ENCODE results near the gene TRAM2. TPM values are rescaled to one million over a fixed set of nuclear protein-coding genes. Genes with fewer than 3 reads are reported as not detected.

TRAM2 gene
- total RNA-seq, 1 donor from 2014 or later: 159 TPM

DNA sequence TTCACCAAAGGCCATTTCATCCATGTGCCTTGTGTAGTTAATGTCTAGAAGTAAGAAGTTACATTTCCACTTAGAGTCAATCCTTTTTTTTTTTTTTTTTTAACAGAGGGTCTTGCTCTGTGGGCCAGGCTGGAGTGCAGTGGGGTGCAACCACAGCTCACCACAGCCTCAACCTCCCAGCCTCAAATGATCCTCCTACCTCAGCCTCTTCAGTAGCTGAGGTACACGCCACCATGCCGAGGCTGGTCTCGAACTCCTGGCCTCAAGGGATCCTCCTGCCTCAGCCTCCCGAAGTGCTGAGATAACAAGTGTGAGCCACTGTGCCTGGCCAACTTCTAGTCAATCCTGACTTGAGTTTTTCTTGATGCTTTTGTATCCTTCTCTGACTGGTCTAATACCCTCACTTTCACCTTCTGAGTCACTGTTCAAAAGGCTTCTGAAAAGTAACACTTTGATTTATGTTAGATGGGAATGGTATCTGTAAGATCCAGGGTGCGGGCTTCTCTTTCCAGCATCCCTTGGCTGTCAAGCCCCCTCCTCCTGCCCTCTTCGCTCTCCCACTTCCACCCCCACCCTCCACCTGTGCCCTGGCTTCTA is 22.1 kb downstream of the TRAM2 start:
- no peak for DNase-seq (ENCODE audit: low spot score)
- H3K36me3 Mint-ChIP-seq (ENCODE audit: low read depth): peaks cover 7% of the 10 kb centered on the region
- H3K9me3 Mint-ChIP-seq (ENCODE audit: low read depth): no peaks in the 10 kb centered on the region
- no peak overlapping the region for H3K4me3 Mint-ChIP-seq (ENCODE audit: unreplicated experiment)
- H3K27me3 Mint-ChIP-seq (ENCODE audit: low read depth): no peaks in the 10 kb centered on the region
- H3K4me1 Mint-ChIP-seq (ENCODE audit: low read depth): peaks cover 94% of the 10 kb centered on the region
- peak overlapping the region; percentile 97 for H3K27ac Mint-ChIP-seq (ENCODE audit: unreplicated experiment)
- TF ChIP-seq, protein P1, sequence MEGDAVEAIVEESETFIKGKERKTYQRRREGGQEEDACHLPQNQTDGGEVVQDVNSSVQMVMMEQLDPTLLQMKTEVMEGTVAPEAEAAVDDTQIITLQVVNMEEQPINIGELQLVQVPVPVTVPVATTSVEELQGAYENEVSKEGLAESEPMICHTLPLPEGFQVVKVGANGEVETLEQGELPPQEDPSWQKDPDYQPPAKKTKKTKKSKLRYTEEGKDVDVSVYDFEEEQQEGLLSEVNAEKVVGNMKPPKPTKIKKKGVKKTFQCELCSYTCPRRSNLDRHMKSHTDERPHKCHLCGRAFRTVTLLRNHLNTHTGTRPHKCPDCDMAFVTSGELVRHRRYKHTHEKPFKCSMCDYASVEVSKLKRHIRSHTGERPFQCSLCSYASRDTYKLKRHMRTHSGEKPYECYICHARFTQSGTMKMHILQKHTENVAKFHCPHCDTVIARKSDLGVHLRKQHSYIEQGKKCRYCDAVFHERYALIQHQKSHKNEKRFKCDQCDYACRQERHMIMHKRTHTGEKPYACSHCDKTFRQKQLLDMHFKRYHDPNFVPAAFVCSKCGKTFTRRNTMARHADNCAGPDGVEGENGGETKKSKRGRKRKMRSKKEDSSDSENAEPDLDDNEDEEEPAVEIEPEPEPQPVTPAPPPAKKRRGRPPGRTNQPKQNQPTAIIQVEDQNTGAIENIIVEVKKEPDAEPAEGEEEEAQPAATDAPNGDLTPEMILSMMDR (IDR thresholded peaks at IDR 0.05): no peak

DNA sequence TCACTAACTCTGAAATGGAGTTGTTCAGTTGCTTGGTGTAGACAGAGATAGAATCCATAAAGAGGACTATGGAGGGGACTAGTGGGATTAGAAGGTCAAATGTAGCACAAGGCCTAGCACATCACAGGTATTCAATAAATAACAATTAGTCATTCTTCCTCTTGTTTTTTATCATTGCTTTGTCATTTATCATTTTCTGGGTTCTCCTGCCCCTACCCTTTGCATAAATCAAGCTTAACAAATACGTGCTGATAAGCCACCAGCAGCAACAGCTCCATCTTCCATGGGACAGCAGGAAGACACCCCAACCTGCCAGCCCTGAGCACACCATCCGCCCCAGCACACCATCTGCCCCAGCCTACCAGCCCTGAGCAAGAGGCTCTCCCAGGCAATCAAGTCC is 23.1 kb downstream of the TRAM2 start:
- TF ChIP-seq, protein P1 (IDR thresholded peaks at IDR 0.05): no peak
- Mint-ChIP-seq H3K4me1 (ENCODE audit: low read depth) (peaks cover 94% of the 10 kb centered on the region), H3K9me3 (ENCODE audit: low read depth) (no peaks in the 10 kb centered on the region), H3K27me3 (ENCODE audit: low read depth) (no peaks in the 10 kb centered on the region), H3K27ac (ENCODE audit: unreplicated experiment) (peak overlapping the region; percentile 98), H3K36me3 (ENCODE audit: low read depth) (peaks cover 5% of the 10 kb centered on the region), H3K4me3 (ENCODE audit: unreplicated experiment) (no peak overlapping the region)
- no peak for DNase-seq (ENCODE audit: low spot score)

DNA sequence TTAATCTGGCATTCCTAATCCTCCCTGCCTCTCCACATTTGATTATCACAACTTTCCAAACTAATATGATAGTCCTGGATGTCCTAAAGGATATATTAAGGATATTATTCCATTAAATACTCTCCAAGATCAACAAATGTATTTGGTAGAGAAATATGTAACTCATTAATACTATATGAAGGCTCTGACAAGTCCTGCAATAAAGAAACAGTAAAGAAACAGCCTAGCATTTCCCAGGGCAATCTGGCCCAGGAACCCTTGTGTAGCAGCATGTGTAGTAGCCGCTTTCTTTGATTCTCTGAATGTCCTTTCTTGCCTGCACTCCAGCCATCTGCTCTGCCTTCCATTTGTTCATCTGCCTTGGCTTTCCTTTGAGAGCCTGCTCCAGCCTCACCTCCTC is 23.7 kb downstream of the TRAM2 start:
- TF ChIP-seq, protein P1 (IDR thresholded peaks at IDR 0.05): no peak
- peaks cover 5% of the 10 kb centered on the region for H3K36me3 Mint-ChIP-seq (ENCODE audit: low read depth)
- peaks cover 94% of the 10 kb centered on the region for H3K4me1 Mint-ChIP-seq (ENCODE audit: low read depth)
- DNase-seq (ENCODE audit: low spot score): no peak
- no peak overlapping the region for H3K4me3 Mint-ChIP-seq (ENCODE audit: unreplicated experiment)
- peak overlapping the region; percentile 98 for H3K27ac Mint-ChIP-seq (ENCODE audit: unreplicated experiment)
- H3K9me3 Mint-ChIP-seq (ENCODE audit: low read depth): no peaks in the 10 kb centered on the region
- no peaks in the 10 kb centered on the region for H3K27me3 Mint-ChIP-seq (ENCODE audit: low read depth)

DNA sequence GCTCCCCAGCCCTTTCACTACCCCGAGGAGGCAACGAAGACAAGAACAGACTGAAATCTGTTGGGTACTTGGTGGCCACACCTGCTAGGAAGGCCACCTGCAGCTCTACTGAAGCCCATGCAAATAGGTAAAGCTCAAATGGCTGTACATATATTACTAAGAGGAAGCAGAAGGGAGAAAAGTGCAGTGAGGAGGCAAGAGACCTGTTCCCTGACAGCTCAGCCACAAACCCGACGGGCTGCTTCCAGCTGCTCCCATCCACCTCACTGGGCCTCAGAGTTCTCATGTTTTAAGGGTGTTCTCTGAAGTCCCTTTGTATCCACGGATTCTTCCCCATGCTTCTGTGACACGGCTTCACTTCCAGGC is 24.6 kb downstream of the TRAM2 start:
- Mint-ChIP-seq H3K27ac (ENCODE audit: unreplicated experiment) (peak overlapping the region; percentile 98), H3K4me3 (ENCODE audit: unreplicated experiment) (peak overlapping the region; percentile 62)

DNA sequence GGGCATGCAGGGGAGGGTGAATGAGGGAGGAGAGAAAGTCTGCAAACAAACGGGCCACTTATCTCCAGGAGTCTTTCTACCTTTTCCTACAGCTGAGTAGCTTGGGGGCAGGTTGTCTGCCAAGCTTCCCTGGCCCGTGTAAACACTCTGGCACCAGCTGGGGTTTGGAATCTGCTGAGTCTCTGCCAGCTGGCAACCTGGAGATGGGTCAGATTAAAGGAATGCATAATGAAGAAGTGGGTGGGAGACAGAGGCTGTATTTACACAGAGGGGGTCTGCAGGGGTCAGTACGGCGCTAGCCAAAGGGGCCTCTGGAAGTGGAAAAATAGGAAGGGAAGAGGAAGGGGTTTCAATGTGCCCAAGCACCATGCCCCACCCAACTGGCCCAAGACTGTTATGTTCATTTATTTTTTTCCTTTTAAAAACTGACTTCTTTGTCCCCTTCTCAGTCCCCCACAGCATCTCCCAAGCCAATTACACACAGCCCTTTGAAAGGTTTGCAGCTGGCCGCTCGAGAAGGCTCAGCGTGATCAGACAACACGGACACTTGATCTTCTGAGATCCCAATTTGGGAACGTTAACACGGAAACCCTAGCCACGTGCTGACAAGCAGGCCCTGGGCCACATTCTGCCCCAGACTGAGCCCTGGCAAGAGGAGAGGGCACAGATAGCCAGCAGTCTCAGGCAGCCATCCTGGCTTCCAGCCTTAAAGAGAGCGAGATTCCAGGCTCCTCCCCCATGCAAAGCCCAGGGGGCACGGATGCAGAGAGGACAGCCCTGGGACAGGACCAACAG is 25.2 kb downstream of the TRAM2 start:
- DNase-seq (ENCODE audit: low spot score): no peak
- H3K4me1 Mint-ChIP-seq (ENCODE audit: low read depth): peaks cover 94% of the 10 kb centered on the region
- H3K9me3 Mint-ChIP-seq (ENCODE audit: low read depth): no peaks in the 10 kb centered on the region
- peak overlapping the region; percentile 62 for H3K4me3 Mint-ChIP-seq (ENCODE audit: unreplicated experiment)
- peaks cover 6% of the 10 kb centered on the region for H3K36me3 Mint-ChIP-seq (ENCODE audit: low read depth)
- H3K27ac Mint-ChIP-seq (ENCODE audit: unreplicated experiment): peak overlapping the region; percentile 98
- H3K27me3 Mint-ChIP-seq (ENCODE audit: low read depth): no peaks in the 10 kb centered on the region
- TF ChIP-seq, protein P1 (IDR thresholded peaks at IDR 0.05): peak; percentile 30

More for the DNA sequence above, 24.6 kb downstream of the TRAM2 start:
- DNase-seq (ENCODE audit: low spot score): no peak
- H3K4me1 Mint-ChIP-seq (ENCODE audit: low read depth): peaks cover 94% of the 10 kb centered on the region
- no peaks in the 10 kb centered on the region for H3K9me3 Mint-ChIP-seq (ENCODE audit: low read depth)
- no peaks in the 10 kb centered on the region for H3K27me3 Mint-ChIP-seq (ENCODE audit: low read depth)
- H3K36me3 Mint-ChIP-seq (ENCODE audit: low read depth): peaks cover 5% of the 10 kb centered on the region
- TF ChIP-seq, protein P1 (IDR thresholded peaks at IDR 0.05): no peak
